ENCODE measurements around the gene FAR1.
"Not testable (repeated sequence)": the region's sequence is repeated elsewhere in the genome, so short reads cannot be mapped to it uniquely, and the experiment has no call there.

The FAR1 gene

DNA sequence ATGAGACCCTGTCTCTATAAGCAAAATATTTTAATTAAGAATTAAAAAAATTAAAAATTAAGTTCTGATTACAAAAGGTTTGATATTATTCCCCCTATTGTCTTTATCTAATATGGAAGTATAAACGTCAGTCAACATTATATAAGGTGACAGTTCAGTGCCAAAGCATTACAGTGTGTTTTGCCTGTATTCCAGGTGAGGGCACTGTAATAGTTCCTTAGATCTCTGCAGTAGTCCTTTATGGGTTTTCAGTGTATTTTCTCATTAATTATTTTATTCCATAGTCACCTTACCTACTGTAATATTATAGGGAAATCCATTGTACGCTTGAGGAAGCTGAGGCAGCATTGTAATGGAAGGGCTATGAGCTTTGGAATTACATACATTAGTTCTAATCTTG is 33.0 kb downstream of the FAR1 start:
- peaks cover 14% of the 10 kb centered on the region for H3K4me1 Mint-ChIP-seq (ENCODE audit: low read depth)
- H3K9me3 Mint-ChIP-seq: no peaks in the 10 kb centered on the region
- intact Hi-C loops (cut with micrococcal nuclease): no loop called here
- H3K36me3 Mint-ChIP-seq (ENCODE audit: low read depth): peaks cover 61% of the 10 kb centered on the region
- no peaks in the 10 kb centered on the region for H3K27me3 Mint-ChIP-seq
- no peak overlapping the region for H3K4me3 Mint-ChIP-seq
- no peak overlapping the region for H3K27ac Mint-ChIP-seq

GRCh38 chr11:13702071-13702470 is 33.6 kb downstream of the FAR1 start:
- H3K36me3 Mint-ChIP-seq (ENCODE audit: low read depth): peaks cover 56% of the 10 kb centered on the region
- intact Hi-C loops (cut with micrococcal nuclease): no loop called here
- no peaks in the 10 kb centered on the region for H3K9me3 Mint-ChIP-seq
- H3K27me3 Mint-ChIP-seq: no peaks in the 10 kb centered on the region
- peaks cover 12% of the 10 kb centered on the region for H3K4me1 Mint-ChIP-seq (ENCODE audit: low read depth)
- H3K27ac Mint-ChIP-seq: no peak overlapping the region
- no peak overlapping the region for H3K4me3 Mint-ChIP-seq

DNA sequence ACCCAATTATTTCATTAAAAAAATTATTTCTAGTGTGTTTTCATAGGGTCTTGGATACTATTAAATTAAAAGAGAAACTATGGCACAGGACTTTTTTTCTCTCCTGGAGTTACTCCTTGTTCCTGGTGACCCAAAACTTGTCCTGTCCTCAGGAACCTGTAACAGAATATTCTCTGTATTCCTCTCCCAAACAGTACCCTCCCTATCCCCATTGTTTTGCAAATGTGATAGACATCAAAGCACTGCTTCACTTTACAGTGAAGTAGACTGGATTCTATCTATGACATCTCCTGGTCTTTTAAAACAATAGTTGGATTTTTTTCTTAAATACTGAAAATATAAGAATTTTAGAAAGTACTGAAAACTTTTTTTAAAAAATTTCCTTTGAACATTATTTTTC is 37.2 kb downstream of the FAR1 start:
- H3K9me3 Mint-ChIP-seq: no peaks in the 10 kb centered on the region
- no peak overlapping the region for H3K27ac Mint-ChIP-seq
- intact Hi-C loops (cut with micrococcal nuclease): loop anchor here (5.0 kb wide), 1 partner anchor 33 kb away; no protein-coding TSS in a partner anchor
- no peaks in the 10 kb centered on the region for H3K27me3 Mint-ChIP-seq
- no peak overlapping the region for H3K4me3 Mint-ChIP-seq
- no peaks in the 10 kb centered on the region for H3K4me1 Mint-ChIP-seq (ENCODE audit: low read depth)
- peaks cover 55% of the 10 kb centered on the region for H3K36me3 Mint-ChIP-seq (ENCODE audit: low read depth)

- no peaks in the 10 kb centered on the region for H3K4me1 Mint-ChIP-seq (ENCODE audit: low read depth)
- intact Hi-C loops (cut with micrococcal nuclease): no loop called here
- H3K4me3 Mint-ChIP-seq: no peak overlapping the region
- no peaks in the 10 kb centered on the region for H3K27me3 Mint-ChIP-seq
- peaks cover 70% of the 10 kb centered on the region for H3K36me3 Mint-ChIP-seq (ENCODE audit: low read depth)
- no peaks in the 10 kb centered on the region for H3K9me3 Mint-ChIP-seq
- no peak overlapping the region for H3K27ac Mint-ChIP-seq
These were observed 45.5 kb downstream of the FAR1 start for GRCh38 chr11:13713982-13714381.

- H3K27ac Mint-ChIP-seq: no peak overlapping the region
- intact Hi-C loops (cut with micrococcal nuclease): no loop called here
- H3K4me3 Mint-ChIP-seq: no peak overlapping the region
- no peaks in the 10 kb centered on the region for H3K27me3 Mint-ChIP-seq
- H3K4me1 Mint-ChIP-seq (ENCODE audit: low read depth): no peaks in the 10 kb centered on the region
- no peaks in the 10 kb centered on the region for H3K9me3 Mint-ChIP-seq
- peaks cover 77% of the 10 kb centered on the region for H3K36me3 Mint-ChIP-seq (ENCODE audit: low read depth)
These were observed 48.9 kb downstream of the FAR1 start for GRCh38 chr11:13717331-13717730.

GRCh38 chr11:13718394-13718793 is 49.9 kb downstream of the FAR1 start:
- H3K4me1 Mint-ChIP-seq (ENCODE audit: low read depth): no peaks in the 10 kb centered on the region
- no peak overlapping the region for H3K27ac Mint-ChIP-seq
- no peaks in the 10 kb centered on the region for H3K9me3 Mint-ChIP-seq
- no peak overlapping the region for H3K4me3 Mint-ChIP-seq
- no peaks in the 10 kb centered on the region for H3K27me3 Mint-ChIP-seq
- H3K36me3 Mint-ChIP-seq (ENCODE audit: low read depth): peaks cover 86% of the 10 kb centered on the region
- intact Hi-C loops (cut with micrococcal nuclease): no loop called here

DNA sequence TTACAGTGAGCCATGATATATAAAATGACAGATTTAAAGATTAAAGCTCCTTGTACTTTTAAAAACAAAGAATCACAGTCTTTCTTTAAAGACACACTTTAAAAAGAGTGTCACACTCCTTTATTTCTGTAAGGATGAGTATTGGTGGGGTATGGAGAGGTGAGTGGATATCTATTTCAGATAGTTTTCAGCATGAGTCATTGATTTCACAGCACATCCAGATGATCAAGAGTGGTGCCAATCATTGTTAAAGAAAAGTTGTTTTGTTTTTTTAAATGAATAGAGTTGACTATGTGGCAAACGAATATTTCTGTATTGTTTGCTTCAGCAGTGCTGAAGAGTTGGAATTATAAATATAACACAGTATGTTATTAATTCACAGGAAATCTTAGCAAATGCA is 52.5 kb downstream of the FAR1 start:
- no peaks in the 10 kb centered on the region for H3K9me3 Mint-ChIP-seq
- H3K36me3 Mint-ChIP-seq (ENCODE audit: low read depth): peaks cover 75% of the 10 kb centered on the region
- no peaks in the 10 kb centered on the region for H3K4me1 Mint-ChIP-seq (ENCODE audit: low read depth)
- H3K27ac Mint-ChIP-seq: no peak overlapping the region
- intact Hi-C loops (cut with micrococcal nuclease): loop anchor here (10.0 kb wide), 1 partner anchor 754 kb away; no protein-coding TSS in a partner anchor
- no peak overlapping the region for H3K4me3 Mint-ChIP-seq
- H3K27me3 Mint-ChIP-seq: no peaks in the 10 kb centered on the region

- Mint-ChIP-seq H3K9me3 (no peaks in the 10 kb centered on the region), H3K36me3 (ENCODE audit: low read depth) (peaks cover 75% of the 10 kb centered on the region), H3K4me1 (ENCODE audit: low read depth) (no peaks in the 10 kb centered on the region), H3K4me3 (no peak overlapping the region), H3K27ac (no peak overlapping the region), H3K27me3 (no peaks in the 10 kb centered on the region)
- intact Hi-C loops (cut with micrococcal nuclease): loop anchor here (10.0 kb wide), 1 partner anchor 753 kb away; no protein-coding TSS in a partner anchor
These were observed 53.3 kb downstream of the FAR1 start for GRCh38 chr11:13721760-13722159.

- intact Hi-C loops (cut with micrococcal nuclease): loop anchor here (10.0 kb wide), 1 partner anchor 748 kb away; no protein-coding TSS in a partner anchor
- no peak overlapping the region for H3K4me3 Mint-ChIP-seq
- H3K27ac Mint-ChIP-seq: no peak overlapping the region
- H3K9me3 Mint-ChIP-seq: no peaks in the 10 kb centered on the region
- H3K27me3 Mint-ChIP-seq: no peaks in the 10 kb centered on the region
- H3K4me1 Mint-ChIP-seq (ENCODE audit: low read depth): no peaks in the 10 kb centered on the region
- peaks cover 62% of the 10 kb centered on the region for H3K36me3 Mint-ChIP-seq (ENCODE audit: low read depth)
These were observed 58.0 kb downstream of the FAR1 start for GRCh38 chr11:13726456-13726855.

DNA sequence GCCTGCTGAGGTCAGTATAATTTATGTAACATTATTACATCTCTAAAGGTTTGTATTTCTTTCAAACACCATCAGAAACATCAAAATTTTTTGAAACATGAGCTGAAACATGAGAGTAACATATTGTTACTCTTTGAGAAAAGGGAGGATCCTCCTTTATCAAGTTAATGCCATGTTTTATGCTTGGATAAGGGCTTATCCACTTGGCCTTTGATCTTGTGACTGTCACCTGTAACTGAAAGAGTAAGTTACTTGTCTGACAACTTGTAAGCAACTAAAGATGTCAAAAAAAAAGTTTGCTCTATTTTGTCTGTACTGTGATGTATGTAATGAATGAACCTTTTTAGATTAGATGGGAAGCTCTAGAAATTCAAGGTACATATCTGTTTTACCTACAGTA is 59.6 kb downstream of the FAR1 start:
- no peaks in the 10 kb centered on the region for H3K4me1 Mint-ChIP-seq (ENCODE audit: low read depth)
- no peaks in the 10 kb centered on the region for H3K9me3 Mint-ChIP-seq
- H3K36me3 Mint-ChIP-seq (ENCODE audit: low read depth): peaks cover 47% of the 10 kb centered on the region
- intact Hi-C loops (cut with micrococcal nuclease): loop anchor here (10.0 kb wide), 1 partner anchor 747 kb away; no protein-coding TSS in a partner anchor
- no peak overlapping the region for H3K4me3 Mint-ChIP-seq
- H3K27ac Mint-ChIP-seq: no peak overlapping the region
- H3K27me3 Mint-ChIP-seq: no peaks in the 10 kb centered on the region

GRCh38 chr11:13734530-13734929 is 66.1 kb downstream of the FAR1 start:
- Mint-ChIP-seq H3K27ac (no peak overlapping the region), H3K9me3 (no peaks in the 10 kb centered on the region), H3K4me3 (no peak overlapping the region), H3K27me3 (peaks cover 3% of the 10 kb centered on the region), H3K4me1 (ENCODE audit: low read depth) (peaks cover 8% of the 10 kb centered on the region), H3K36me3 (ENCODE audit: low read depth) (peaks cover under 1% of the 10 kb centered on the region)
- intact Hi-C loops (cut with micrococcal nuclease): no loop called here

DNA sequence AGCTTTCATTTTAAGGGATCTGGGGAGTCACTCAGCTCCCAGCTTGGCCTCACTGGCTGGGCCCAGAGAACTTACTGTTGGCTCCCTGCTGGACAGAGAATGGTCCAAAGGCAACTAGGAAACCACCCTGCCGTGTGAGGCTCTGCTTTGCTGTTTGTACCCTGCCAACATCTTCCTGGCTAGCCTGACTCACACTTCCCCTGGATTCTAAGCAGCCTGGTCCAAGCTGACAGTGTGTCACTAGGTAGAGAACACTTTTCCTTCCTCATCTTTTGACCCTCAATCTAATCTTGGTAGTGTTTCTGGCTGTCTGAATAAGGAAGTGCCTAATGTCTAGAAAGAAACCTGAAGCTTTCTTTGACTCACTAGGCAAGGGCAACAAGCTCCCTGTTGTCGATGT is 76.7 kb downstream of the FAR1 start:
- intact Hi-C loops (cut with micrococcal nuclease): no loop called here
- Mint-ChIP-seq H3K27ac (no peak overlapping the region), H3K36me3 (ENCODE audit: low read depth) (no peaks in the 10 kb centered on the region), H3K27me3 (peaks cover 8% of the 10 kb centered on the region), H3K4me3 (no peak overlapping the region), H3K9me3 (no peaks in the 10 kb centered on the region), H3K4me1 (ENCODE audit: low read depth) (peaks cover 6% of the 10 kb centered on the region)

GRCh38 chr11:13753316-13753715 is 84.8 kb downstream of the FAR1 start:
- H3K4me1 Mint-ChIP-seq (ENCODE audit: low read depth); H3K4me3 Mint-ChIP-seq; H3K27me3 Mint-ChIP-seq; H3K27ac Mint-ChIP-seq; H3K36me3 Mint-ChIP-seq (ENCODE audit: low read depth); H3K9me3 Mint-ChIP-seq; intact Hi-C loops (cut with micrococcal nuclease): not testable (repeated sequence)

DNA sequence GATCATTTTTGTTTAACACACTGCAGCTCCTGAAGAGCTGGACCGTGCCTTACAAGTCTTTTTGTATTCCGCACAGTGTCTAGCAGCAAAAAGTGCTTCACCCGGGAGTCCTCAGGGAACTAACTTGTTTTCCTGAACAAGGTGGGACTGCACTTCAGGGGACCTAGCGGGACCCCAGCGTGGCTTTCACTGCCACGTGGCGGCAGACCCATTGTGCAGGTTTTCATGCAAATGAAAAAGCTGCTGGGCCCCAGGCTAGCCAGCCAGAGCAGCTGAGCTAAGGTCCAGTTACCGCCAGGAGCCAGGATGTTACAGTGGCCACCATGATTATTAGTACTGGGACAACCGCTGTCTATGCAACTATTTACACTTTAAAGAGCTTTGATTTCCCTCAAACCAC is 90.6 kb downstream of the FAR1 start:
- no peaks in the 10 kb centered on the region for H3K4me1 Mint-ChIP-seq (ENCODE audit: low read depth)
- intact Hi-C loops (cut with micrococcal nuclease): no loop called here
- H3K4me3 Mint-ChIP-seq: no peak overlapping the region
- no peaks in the 10 kb centered on the region for H3K9me3 Mint-ChIP-seq
- H3K36me3 Mint-ChIP-seq (ENCODE audit: low read depth): no peaks in the 10 kb centered on the region
- H3K27me3 Mint-ChIP-seq: peaks cover 3% of the 10 kb centered on the region
- H3K27ac Mint-ChIP-seq: no peak overlapping the region

- Mint-ChIP-seq H3K36me3 (ENCODE audit: low read depth) (no peaks in the 10 kb centered on the region), H3K4me3 (no peak overlapping the region), H3K27me3 (peaks cover 3% of the 10 kb centered on the region), H3K27ac (no peak overlapping the region), H3K9me3 (no peaks in the 10 kb centered on the region), H3K4me1 (ENCODE audit: low read depth) (no peaks in the 10 kb centered on the region)
- intact Hi-C loops (cut with micrococcal nuclease): no loop called here
These were observed 91.6 kb downstream of the FAR1 start for GRCh38 chr11:13760115-13760514.

All from dendritic cell treated with granulocyte-macrophage colony-stimulating factor and Interleukin-4, amounts not matched to agents 40 ng/mL and 50 ng/mL, for 4 days (primary cell).